GM10266 (cell line): ENCODE data around the gene PARP16.

Source experiments
- DNase-seq: peaks from one replicate; pipeline ENCODE4 v3.0.0; 2012; ENCODE audit errors: extremely low spot score
- CTCF ChIP-seq: IDR thresholded peaks from 2 replicates; pipeline ENCODE4 v1.5.1; 2012; ENCODE audit warnings: mild to moderate bottlenecking, low read depth; ENCODE audit not compliant: control insufficient read depth, insufficient read depth; ENCODE audit errors: missing control alignments

Gene PARP16

GRCh38 chr15:65287520-65287855 lies 805 bp upstream of the PARP16 start:
- DNase-seq = no peak
- TF ChIP-seq CTCF = no peak

- TF ChIP-seq CTCF = no peak
- no peak for DNase-seq
These were observed 497 bp downstream of the PARP16 start for GRCh38 chr15:65286069-65286703.

GRCh38 chr15:65285291-65286068 lies 1.2 kb downstream of the PARP16 start:
- TF ChIP-seq CTCF = no peak

GRCh38 chr15:65278480-65278879 lies 8.2 kb downstream of the PARP16 start:
- DNase-seq = no peak
- no peak for TF ChIP-seq CTCF

More at GRCh38 chr15:65285291-65286068, 1.2 kb downstream of the PARP16 start:
- no peak for DNase-seq

- no peak for DNase-seq
- TF ChIP-seq CTCF = no peak
These were observed 9.7 kb downstream of the PARP16 start for GRCh38 chr15:65277015-65277414.

GRCh38 chr15:65275728-65276126 lies 11.0 kb downstream of the PARP16 start:
- DNase-seq = no peak
- TF ChIP-seq CTCF = no peak

GRCh38 chr15:65275104-65275727 lies 11.5 kb downstream of the PARP16 start:
- no peak for TF ChIP-seq CTCF
- DNase-seq = no peak
